HCT116 (cell line): Measurements from ENCODE around the gene ITGB7. TPM values are rescaled to one million over a fixed set of nuclear protein-coding genes. Genes with fewer than 3 reads are reported as not detected.
A peak's percentile ranks its signal among the peaks of the same experiment; 100 is the strongest.

Experiments used
- ATAC-seq: fragments of 200-7000 bp; cut with Tn5 transposase; 2 replicates; pipeline ENCODE4 v1.9.1; 2020; ENCODE audit warnings: mild to moderate bottlenecking, moderate library complexity
- BruUV-seq: library from RNA; stranded (reverse); fragments of 400-500 nt; replicated peaks from 2 replicates; lab custom pipeline; 2021; lab: Mats Ljungman, UMichigan
- CTCF ChIA-PET: fragments of 300-600 bp; sonication (Branson Sonifier 250); formaldehyde crosslinking; loops from one replicate; lab custom pipeline; 2021; ENCODE audit warnings: antibody characterized with exemption; lab: Charles Lee
- POLR2A ChIA-PET: fragments of 300-600, 350-600 bp; sonication (Branson Sonifier 250); formaldehyde crosslinking; loops from one replicate; lab custom pipeline; 2021; ENCODE audit warnings: antibody characterized with exemption; lab: Charles Lee
- RAD21 ChIA-PET, 2 experiments: fragments of 300-600 bp; sonication (Branson Sonifier 250); formaldehyde crosslinking; loops; one replicate each; lab custom pipeline; 2023; ENCODE audit warnings: low total read pairs in 2 of 2; ENCODE audit not compliant: uncharacterized antibody in 2 of 2, unreplicated experiment in 2 of 2, low non-redundant PET in 1 of 2; lab: Charles Lee
- DNase-seq: peaks from one replicate; pipeline ENCODE4 v3.0.0-alpha.2; 2010; ENCODE audit warnings: low read depth, low spot score
- H2AFZ ChIP-seq: fragments of 200-600 bp; shearing (Covaris generic), sonication (generic); 2 replicates; pipeline ENCODE4 v1.6.1; 2017; ENCODE audit warnings: low read depth, mixed run types, mixed read lengths, antibody characterized with exemption, low read length; ENCODE audit not compliant: poor library complexity, severe bottlenecking
- H3K27ac ChIP-seq: 2 replicates; pipeline ENCODE4 v1.5.1; 2012; ENCODE audit warnings: low read depth, low read length
- H3K27me3 ChIP-seq: fragments of 200-600 bp; sonication (generic); 2 replicates; pipeline ENCODE4 v1.6.1; 2016; ENCODE audit warnings: mixed run types, low read length, mixed read lengths; ENCODE audit not compliant: insufficient read depth
- H3K36me3 ChIP-seq, 2 experiments: fragments of 200-500 bp in 1 of 2; fragments of 200-600 bp in 1 of 2; sonication (Bioruptor generic) in 1 of 2; sonication (generic) in 1 of 2; 2 replicates each; pipeline versions ENCODE4 v1.5.1 to v1.6.1; 2014 to 2016; ENCODE audit warnings: low read length in 2 of 2, inconsistent platforms in 1 of 2, mixed read lengths in 1 of 2, mixed run types in 1 of 2; ENCODE audit not compliant: insufficient read depth in 2 of 2, control insufficient read depth in 1 of 2
- H3K4me1 ChIP-seq, 2 experiments: fragments of 200-600 bp in 1 of 2; sonication (generic) in 1 of 2; 2 replicates each; pipeline versions ENCODE4 v1.5.1 to v1.6.1; 2012 to 2017; ENCODE audit warnings: low read length in 2 of 2, inconsistent platforms in 1 of 2, mild to moderate bottlenecking in 1 of 2, mixed read lengths in 1 of 2, mixed run types in 1 of 2, moderate library complexity in 1 of 2; ENCODE audit not compliant: insufficient read depth in 2 of 2, control insufficient read depth in 1 of 2
- H3K4me2 ChIP-seq: fragments of 200-600 bp; sonication (generic); 2 replicates; pipeline ENCODE4 v1.6.1; 2017; ENCODE audit warnings: mixed run types, low read length, mixed read lengths
- H3K4me3 ChIP-seq, 2 experiments: fragments of 200-600 bp in 1 of 2; sonication (generic) in 1 of 2; replicated peaks in 1 of 2; 2 replicates each; pipeline ENCODE4 v1.5.1; 2011 to 2016; ENCODE audit warnings: low read length in 2 of 2, control low read depth in 1 of 2, low read depth in 1 of 2, mild to moderate bottlenecking in 1 of 2, mixed read lengths in 1 of 2, mixed run types in 1 of 2
- H3K79me2 ChIP-seq: fragments of 200-600 bp; sonication (generic); 2 replicates; pipeline ENCODE4 v1.6.1; 2017; ENCODE audit warnings: mild to moderate bottlenecking, mixed run types, low read length, moderate library complexity, mixed read lengths; ENCODE audit not compliant: insufficient read depth
- H3K9ac ChIP-seq: fragments of 200-600 bp; sonication (generic); 2 replicates; pipeline ENCODE4 v1.6.1; 2016; ENCODE audit warnings: low read length, mixed read lengths
- H3K9me2 ChIP-seq: fragments of 200-600 bp; sonication (generic), shearing (Covaris generic); 2 replicates; pipeline ENCODE4 v1.6.1; 2017; ENCODE audit warnings: mixed run types, mild to moderate bottlenecking, moderate library complexity; ENCODE audit not compliant: insufficient read depth
- H3K9me3 ChIP-seq, 2 experiments: fragments of 200-500 bp in 1 of 2; fragments of 200-600 bp in 1 of 2; sonication (Bioruptor generic) in 1 of 2; sonication (generic) in 1 of 2; 2 replicates each; pipeline ENCODE4 v1.6.1; 2014 to 2017; ENCODE audit warnings: low read length in 2 of 2, mixed read lengths in 2 of 2, inconsistent platforms in 1 of 2, low read depth in 1 of 2, mild to moderate bottlenecking in 1 of 2, mixed run types in 1 of 2, moderate library complexity in 1 of 2; ENCODE audit not compliant: control insufficient read depth in 1 of 2, insufficient read depth in 1 of 2
- H4K20me1 ChIP-seq: fragments of 200-600 bp; sonication (generic), shearing (Covaris generic); 2 replicates; pipeline ENCODE4 v1.6.1; 2017; ENCODE audit warnings: mixed run types, mild to moderate bottlenecking, moderate library complexity; ENCODE audit not compliant: insufficient read depth
- JUND ChIP-seq: IDR thresholded peaks from 2 replicates; pipeline ENCODE4 v1.6.1; 2012
- POLR2AphosphoS5 ChIP-seq: IDR thresholded peaks from 2 replicates; pipeline ENCODE4 v1.6.1; 2011; ENCODE audit warnings: mild to moderate bottlenecking, low read depth, low read length, moderate library complexity
- RAD21 ChIP-seq: IDR thresholded peaks from 2 replicates; pipeline ENCODE4 v1.6.1; 2012; ENCODE audit warnings: low read depth, mild to moderate bottlenecking
- SRF ChIP-seq: IDR thresholded peaks from 2 replicates; pipeline ENCODE4 v1.6.1; 2012; ENCODE audit warnings: low read depth
- TCF7L2 ChIP-seq: IDR thresholded peaks from 2 replicates; pipeline ENCODE4 v1.7.0; 2011; ENCODE audit warnings: borderline replicate concordance, inconsistent platforms; ENCODE audit not compliant: insufficient read depth, insufficient read length; ENCODE audit errors: extremely low read depth
- intact Hi-C: fragments of 100-400 bp; cut with micrococcal nuclease; formaldehyde crosslinking; loops from 2 replicates; pipeline ENCODE4 v1.10.0; 2022
- total RNA-seq: library from RNA; stranded (reverse); gene quantifications from one replicate; pipeline ENCODE4 v1.2.1, GENCODE V29; 2021; ENCODE audit not compliant: unreplicated experiment
- TF ChIP-seq, protein P1 (sequence below): IDR thresholded peaks from 2 replicates; pipeline ENCODE4 v1.6.1; 2012

ITGB7 gene
- total RNA-seq, 1 experiment from 2014 or later: 1.9 TPM

DNA sequence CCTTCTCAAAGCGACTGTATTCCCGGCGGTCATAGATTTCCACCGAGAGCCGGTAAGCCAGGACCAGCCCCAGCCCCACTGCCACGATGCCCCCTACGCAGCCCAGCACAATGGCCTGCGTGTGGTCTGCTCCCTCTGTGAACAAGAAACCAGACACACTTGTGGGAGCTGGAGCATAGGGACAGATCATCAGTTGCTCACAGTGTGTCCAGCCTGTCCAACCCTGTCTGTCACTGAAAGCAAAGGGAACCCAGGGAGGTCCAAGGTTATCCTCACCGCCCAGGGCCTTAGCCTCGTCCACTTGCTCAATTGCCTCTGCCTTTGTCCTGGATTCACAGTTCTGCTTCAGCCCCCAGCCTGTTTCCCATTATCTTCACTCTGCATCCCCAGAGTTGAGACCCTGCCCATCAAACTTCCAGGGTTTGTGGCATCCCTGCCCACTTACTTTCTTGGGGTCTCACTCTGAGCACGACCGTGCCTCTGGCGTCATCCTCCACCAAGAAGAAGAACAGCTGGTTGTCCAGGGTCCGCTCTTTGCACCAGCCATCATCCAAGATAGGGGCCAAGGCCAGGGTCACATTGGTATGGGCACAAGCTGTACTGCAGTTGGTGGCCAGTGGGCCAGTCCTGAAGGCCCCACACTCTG, 15.0 kb downstream of the ITGB7 start:
- RAD21 ChIA-PET: no interaction called here
- no peak overlapping the region for H3K9ac ChIP-seq
- H4K20me1 ChIP-seq: no peaks in the 10 kb centered on the region
- no peaks in the 10 kb centered on the region for H3K9me3 ChIP-seq
- H2AFZ ChIP-seq: no peak overlapping the region
- DNase-seq: no peak
- CTCF ChIA-PET: no interaction called here
- ATAC-seq: no peak
- H3K4me2 ChIP-seq: no peak overlapping the region
- intact Hi-C loops: no loop called here
- no peak overlapping the region for H3K27ac ChIP-seq
- H3K4me1 ChIP-seq: peaks cover 6 to 22% of the 10 kb centered on the region in 2 experiments; a peak in 3 of 4 replicates
- H3K79me2 ChIP-seq: no peaks in the 10 kb centered on the region
- no peak for TF ChIP-seq SRF
- H3K27me3 ChIP-seq: no peaks in the 10 kb centered on the region
- H3K36me3 ChIP-seq: peaks cover 7 to 8% of the 10 kb centered on the region in 2 experiments; a peak in 3 of 4 replicates
- no peaks in the 10 kb centered on the region for H3K9me2 ChIP-seq
- POLR2A ChIA-PET: interaction anchor here (2.3 kb wide), 1 partner anchor 11 kb away, joined by 7 read pairs; the partner anchor contains the start of genes CSAD and ZNF740
- H3K4me3 ChIP-seq: no peak overlapping the region
- BruUV-seq: no TSS peak

DNA sequence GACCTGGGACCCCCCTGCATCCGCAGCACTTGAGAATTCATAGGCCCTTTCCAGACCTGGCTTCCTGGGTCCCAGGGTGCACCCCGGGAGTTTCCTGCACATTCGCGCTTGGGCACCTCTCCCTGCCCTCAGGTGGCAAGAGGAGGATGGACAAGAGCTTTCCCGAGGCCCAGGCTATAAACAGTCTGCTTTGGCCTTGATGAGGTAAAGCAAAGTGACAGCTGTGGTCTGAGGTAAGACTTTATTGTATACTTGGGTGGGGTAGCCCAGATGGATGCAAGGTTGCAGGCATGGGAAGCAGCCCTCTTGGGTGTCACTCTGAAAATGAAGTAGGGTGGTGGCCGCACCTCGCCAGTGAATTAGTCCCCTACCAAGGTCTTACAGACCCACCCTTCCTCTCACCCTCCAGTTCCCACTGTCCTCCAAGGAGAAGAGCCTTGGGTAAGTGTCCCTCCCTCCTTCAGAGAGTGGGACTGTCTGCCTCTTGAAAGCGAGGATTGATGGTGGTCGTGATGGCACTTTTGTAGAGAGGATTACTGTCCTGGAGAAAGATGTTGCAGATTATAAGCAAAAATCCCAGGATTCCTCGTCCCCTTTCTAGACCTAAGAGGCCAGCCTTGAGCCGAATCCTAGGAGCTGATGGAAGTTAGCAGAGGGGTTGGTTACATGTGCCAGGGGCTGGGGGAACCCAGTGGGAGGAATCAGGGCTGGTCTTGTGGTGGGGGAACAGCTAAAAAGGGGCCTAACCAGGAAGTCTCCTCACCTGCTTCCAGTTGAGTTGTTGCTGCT, 15.8 kb downstream of the ITGB7 start:
- intact Hi-C loops: no loop called here
- no peak overlapping the region for H3K27ac ChIP-seq
- no TSS peak for BruUV-seq
- no peaks in the 10 kb centered on the region for H3K79me2 ChIP-seq
- CTCF ChIA-PET: interaction anchor here (1.0 to 2.7 kb wide), 3 partner anchors 11 to 130 kb away, joined by 4 to 17 read pairs (median 5); partner anchors contain the start of genes CSAD and ZNF740
- ATAC-seq (no peak), DNase-seq (no peak)
- TF ChIP-seq RAD21 (no peak), TCF7L2 (no peak), POLR2AphosphoS5 (0 out of 2 replicates have a peak, but pooled peaks have one; percentile 9), JUND (no peak)
- TF ChIP-seq, protein P1, sequence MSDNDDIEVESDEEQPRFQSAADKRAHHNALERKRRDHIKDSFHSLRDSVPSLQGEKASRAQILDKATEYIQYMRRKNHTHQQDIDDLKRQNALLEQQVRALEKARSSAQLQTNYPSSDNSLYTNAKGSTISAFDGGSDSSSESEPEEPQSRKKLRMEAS: no peak
- H4K20me1 ChIP-seq: no peaks in the 10 kb centered on the region
- H3K9ac ChIP-seq: no peak overlapping the region
- peaks cover 4 to 15% of the 10 kb centered on the region in 2 experiments; a peak in 3 of 4 replicates for H3K4me1 ChIP-seq
- H2AFZ ChIP-seq: no peak overlapping the region
- H3K4me3 ChIP-seq: no peak overlapping the region
- peaks cover 14 to 16% of the 10 kb centered on the region in 2 experiments; a peak in 3 of 4 replicates for H3K36me3 ChIP-seq
- RAD21 ChIA-PET: no interaction called here
- no peak overlapping the region for H3K4me2 ChIP-seq
- H3K9me2 ChIP-seq: no peaks in the 10 kb centered on the region
- H3K27me3 ChIP-seq: no peaks in the 10 kb centered on the region
- no peaks in the 10 kb centered on the region for H3K9me3 ChIP-seq
- POLR2A ChIA-PET: no interaction called here
